ENCODE data around the gene GNL2. TPM values are rescaled to one million over a fixed set of nuclear protein-coding genes. Genes with fewer than 3 reads are reported as not detected.

Gene GNL2
- 17.0 TPM for total RNA-seq

DNA sequence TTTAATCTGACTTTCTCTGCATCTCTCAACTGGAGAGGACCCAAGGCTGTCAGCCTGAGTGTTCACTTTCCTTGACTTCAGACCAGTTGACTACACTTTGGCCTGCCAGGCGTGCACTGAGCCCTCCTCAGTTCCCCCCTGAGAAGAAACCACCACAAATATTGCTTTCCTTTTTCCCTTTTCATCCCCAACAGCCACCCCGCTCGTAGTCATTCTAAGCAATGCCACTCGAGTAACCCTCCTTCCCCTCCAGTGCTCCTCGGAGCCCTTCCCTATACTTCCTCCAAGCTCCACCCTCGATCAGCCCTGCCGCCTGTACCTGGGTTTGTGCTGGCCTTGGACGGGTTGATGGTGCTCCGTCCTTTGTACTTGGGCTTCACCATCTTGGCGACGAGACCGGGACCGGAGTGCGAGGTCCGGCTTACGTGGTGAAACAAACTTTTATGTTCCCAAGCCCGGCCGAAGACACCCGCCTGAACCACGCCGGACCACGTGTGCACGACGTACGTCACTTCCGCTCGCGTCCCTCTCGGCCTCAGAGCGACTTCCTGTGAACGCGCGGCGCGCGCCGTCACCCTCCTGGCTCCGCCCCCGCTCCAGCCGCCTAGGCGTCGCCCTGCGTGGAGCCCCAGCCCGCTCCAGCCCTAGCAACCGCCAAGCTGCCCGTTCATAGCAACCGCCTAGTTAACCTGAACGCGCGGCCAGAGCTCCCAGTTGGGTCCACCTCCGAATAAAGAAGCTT lies at the start of gene GNL2:
TSS of gene GNL2 (minus strand) at position 498 of the 742 bp plus-strand sequence. CDS start at position 383, 115 bp downstream.
- intact Hi-C loops (cut with DNase I), result loop anchor here (1.0 to 5.0 kb wide), 7 partner anchors 41 to 263 kb away; partner anchors contain the start of genes C1orf122, MEAF6, MTF1 and SNIP1
- Histone ChIP-seq H3K27me3 (no peaks in the 10 kb centered on the region), H3K36me3 (peaks cover 20 to 28% of the 10 kb centered on the region in 2 donors), H3K27ac (peak within 1 kb of the TSS; percentile 81 to 82), H3K9me3 (no peaks in the 10 kb centered on the region), H3K4me1 (peaks cover 5 to 15% of the 10 kb centered on the region in 2 donors), H3K4me3 (peak within 1 kb of the TSS; percentile 78 to 80)
- DNase-seq (ENCODE audit: low spot score in 2 of 2), result peak; percentile 86 to 98
- TF ChIP-seq, protein P1, sequence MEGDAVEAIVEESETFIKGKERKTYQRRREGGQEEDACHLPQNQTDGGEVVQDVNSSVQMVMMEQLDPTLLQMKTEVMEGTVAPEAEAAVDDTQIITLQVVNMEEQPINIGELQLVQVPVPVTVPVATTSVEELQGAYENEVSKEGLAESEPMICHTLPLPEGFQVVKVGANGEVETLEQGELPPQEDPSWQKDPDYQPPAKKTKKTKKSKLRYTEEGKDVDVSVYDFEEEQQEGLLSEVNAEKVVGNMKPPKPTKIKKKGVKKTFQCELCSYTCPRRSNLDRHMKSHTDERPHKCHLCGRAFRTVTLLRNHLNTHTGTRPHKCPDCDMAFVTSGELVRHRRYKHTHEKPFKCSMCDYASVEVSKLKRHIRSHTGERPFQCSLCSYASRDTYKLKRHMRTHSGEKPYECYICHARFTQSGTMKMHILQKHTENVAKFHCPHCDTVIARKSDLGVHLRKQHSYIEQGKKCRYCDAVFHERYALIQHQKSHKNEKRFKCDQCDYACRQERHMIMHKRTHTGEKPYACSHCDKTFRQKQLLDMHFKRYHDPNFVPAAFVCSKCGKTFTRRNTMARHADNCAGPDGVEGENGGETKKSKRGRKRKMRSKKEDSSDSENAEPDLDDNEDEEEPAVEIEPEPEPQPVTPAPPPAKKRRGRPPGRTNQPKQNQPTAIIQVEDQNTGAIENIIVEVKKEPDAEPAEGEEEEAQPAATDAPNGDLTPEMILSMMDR (IDR thresholded peaks at IDR 0.05), result no peak

DNA sequence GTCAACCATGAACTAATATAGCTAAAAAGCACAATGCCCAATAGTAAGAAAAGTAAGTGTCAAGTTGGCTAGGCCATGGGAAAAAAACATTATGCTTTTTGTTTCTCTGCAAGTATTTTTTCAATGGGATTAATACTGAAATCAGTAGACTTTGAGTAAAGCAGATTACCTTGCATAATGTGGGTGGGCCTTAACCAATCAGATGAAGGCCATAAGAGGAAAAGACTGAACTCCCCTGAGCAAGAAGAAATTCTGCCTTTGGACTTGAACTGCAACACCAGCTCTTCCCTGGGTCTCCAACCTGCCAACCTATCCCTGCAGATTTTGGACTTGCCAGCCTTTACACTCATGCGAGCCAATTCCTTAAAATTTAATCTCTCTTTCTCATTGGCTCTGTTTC lies 45.3 kb upstream of the GNL2 start:
- H3K4me1 ChIP-seq, result no peaks in the 10 kb centered on the region
- H3K27me3 ChIP-seq, result no peaks in the 10 kb centered on the region
- TF ChIP-seq, protein P1 (IDR thresholded peaks at IDR 0.05), result no peak
- no peak overlapping the region for H3K4me3 ChIP-seq
- H3K27ac ChIP-seq, result no peak overlapping the region
- no peaks in the 10 kb centered on the region for H3K36me3 ChIP-seq
- H3K9me3 ChIP-seq, result peaks cover 0 to 8% of the 10 kb centered on the region in 2 donors
- intact Hi-C loops (cut with DNase I), result no loop called here
- no peak for DNase-seq (ENCODE audit: low spot score in 2 of 2)

DNA sequence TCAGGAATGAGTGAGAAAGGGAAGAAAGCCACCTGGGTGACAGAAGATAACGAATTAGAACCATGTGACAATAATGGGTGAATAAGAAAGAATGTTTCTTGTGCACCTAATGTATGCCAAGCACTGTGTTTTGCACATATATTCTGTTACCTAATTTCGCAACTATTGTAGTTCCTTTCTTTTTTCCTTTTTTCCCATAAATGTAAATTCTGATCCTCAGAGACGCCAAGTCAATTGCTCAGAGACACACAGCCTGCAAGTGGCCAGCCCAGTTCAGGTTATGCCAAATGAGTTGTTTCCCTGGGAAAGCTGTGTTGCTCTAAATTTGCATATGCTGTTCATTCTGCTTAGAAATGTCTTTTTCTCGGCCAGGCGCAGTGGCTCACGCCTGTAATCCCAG lies 40.7 kb upstream of the GNL2 start:
- no peaks in the 10 kb centered on the region for H3K9me3 ChIP-seq
- intact Hi-C loops (cut with DNase I), result no loop called here
- no peaks in the 10 kb centered on the region for H3K27me3 ChIP-seq
- peaks cover 0 to 8% of the 10 kb centered on the region in 2 donors for H3K4me1 ChIP-seq
- TF ChIP-seq, protein P1 (IDR thresholded peaks at IDR 0.05), result no peak
- H3K4me3 ChIP-seq, result no peak overlapping the region
- DNase-seq (ENCODE audit: low spot score in 2 of 2), result no peak
- no peak overlapping the region for H3K27ac ChIP-seq
- no peaks in the 10 kb centered on the region for H3K36me3 ChIP-seq

DNA sequence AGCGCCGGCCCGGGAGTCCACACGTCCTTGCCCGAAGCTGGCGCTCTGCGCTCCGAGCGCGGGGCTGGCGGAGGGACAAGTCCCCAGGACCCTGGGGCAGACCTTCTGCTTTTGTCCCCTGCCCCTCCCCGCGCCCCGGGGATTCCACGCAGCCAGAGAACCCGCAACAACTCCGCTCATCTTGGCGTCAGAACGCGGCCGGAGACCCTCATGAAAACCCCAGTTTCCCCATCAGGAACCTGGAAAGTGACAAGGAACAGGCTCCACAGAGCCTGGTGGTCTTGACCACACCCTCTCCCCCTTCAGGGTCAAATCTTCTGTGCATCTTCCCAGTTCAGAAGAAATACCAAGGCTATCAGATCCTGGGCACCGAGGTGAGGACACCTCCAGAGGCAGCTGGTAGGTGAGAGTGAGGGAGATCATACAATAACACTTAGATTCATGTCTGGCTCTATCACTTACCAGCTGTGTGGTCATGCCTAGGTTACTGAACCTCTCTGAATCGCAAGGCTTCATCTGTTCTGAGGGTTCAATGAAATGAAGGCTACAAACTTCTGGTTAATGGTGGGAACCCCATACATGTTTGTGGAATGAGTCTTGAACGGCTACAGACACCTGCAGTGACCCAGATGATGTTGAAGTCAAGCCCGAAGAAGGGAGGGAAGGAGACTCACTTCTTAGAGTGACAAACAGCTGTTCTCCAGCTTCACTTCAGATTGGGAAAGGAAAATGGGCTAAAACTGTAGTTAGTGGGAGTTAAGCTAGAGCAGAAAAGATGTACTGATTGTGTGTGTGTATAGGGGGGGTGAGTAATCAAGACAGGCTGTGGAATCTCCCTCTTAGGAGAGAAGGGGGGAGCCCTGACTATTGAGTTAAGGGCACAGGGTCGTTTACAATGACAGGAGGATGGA lies 39.5 kb upstream of the GNL2 start:
- Histone ChIP-seq H3K27ac (no peak overlapping the region), H3K36me3 (no peaks in the 10 kb centered on the region), H3K27me3 (no peaks in the 10 kb centered on the region), H3K4me3 (peak overlapping the region in 1 of 2 donors; percentile 52), H3K4me1 (peaks cover 0 to 8% of the 10 kb centered on the region in 2 donors), H3K9me3 (no peaks in the 10 kb centered on the region)
- intact Hi-C loops (cut with DNase I), result loop anchor here (5.0 kb wide), 1 partner anchor 37 kb away; no protein-coding TSS in a partner anchor
- TF ChIP-seq, protein P1 (IDR thresholded peaks at IDR 0.05), result no peak
- DNase-seq (ENCODE audit: low spot score in 2 of 2), result no peak

DNA sequence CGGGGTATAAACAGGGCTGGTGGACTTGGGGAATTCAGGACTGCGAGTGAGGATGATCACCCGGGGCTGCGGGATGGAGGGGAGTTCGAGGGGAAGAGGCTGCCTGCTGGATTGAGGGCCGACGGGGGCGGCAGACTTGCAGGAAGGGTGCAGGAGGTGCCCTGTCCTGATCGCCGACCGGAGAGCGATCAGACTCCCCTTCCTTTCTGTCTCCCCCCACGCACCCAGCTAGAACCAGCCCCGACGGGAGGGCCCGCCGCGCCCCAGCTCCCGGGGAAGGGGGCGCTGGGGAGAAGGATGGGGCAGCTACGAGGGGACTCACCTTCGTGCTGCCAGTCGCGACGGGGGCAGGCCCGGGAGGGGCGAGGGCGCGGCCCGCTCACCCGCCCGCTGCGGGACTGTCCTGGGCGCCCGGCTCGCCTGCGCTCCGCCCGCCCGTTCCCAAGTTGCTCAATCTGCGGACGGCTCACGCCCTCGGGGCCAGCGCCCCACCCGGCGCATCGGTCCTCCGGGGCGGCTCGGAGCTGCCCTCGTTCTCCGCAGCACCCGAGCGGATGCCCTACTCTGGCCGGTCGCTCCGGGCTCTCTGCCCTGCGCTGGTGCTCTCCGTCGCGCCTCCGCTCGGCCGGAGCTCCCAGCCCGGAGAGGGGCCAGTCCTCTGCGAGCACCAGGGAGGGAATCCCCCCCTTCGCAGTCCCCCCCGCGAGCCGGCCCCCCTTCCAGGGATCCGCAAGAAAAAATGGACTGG lies 38.7 kb upstream of the GNL2 start, which contains the start of gene RSPO1:
TSS of gene RSPO1 (minus strand) at position 649 of the 748 bp plus-strand sequence. CDS start 5,231 bp downstream, outside the sequence.
- no peaks in the 10 kb centered on the region for H3K9me3 ChIP-seq
- TF ChIP-seq, protein P1 (IDR thresholded peaks at IDR 0.05), result no peak
- intact Hi-C loops (cut with DNase I), result loop anchor here (5.0 kb wide), 1 partner anchor 38 kb away; no protein-coding TSS in a partner anchor
- H3K27me3 ChIP-seq, result peaks cover 8% of the 10 kb centered on the region
- H3K4me3 ChIP-seq, result peak within 1 kb of the TSS in 1 of 2 donors; percentile 52
- no peak within 1 kb of the TSS for H3K27ac ChIP-seq
- H3K36me3 ChIP-seq, result no peaks in the 10 kb centered on the region
- H3K4me1 ChIP-seq, result peaks cover 0 to 8% of the 10 kb centered on the region in 2 donors
- DNase-seq (ENCODE audit: low spot score in 2 of 2), result no peak
